Stimulated activated effector memory CD8-positive, alpha-beta T cell treated with anti-CD3 and anti-CD28 coated beads, Interleukin-12 subunit alpha, Interleukin-12 subunit beta, amount 100 ng/mL, for 72 hours (primary cell): ENCODE data around the gene KLHDC8A.

Experiments
- ATAC-seq: fragments of 150-1000 bp; cut with Tn5 transposase; 2 replicates; pipeline ENCODE4 v1.10.0; 2021
- DNase-seq, 2 donors: peaks; one replicate each; pipeline ENCODE4 v3.0.0; 2021 to 2022; ENCODE audit warnings: low spot score in 2 of 2
- H3K27ac Mint-ChIP-seq: one replicate; pipeline ENCODE4 v1.8.0; 2022; ENCODE audit warnings: mild to moderate bottlenecking, mixed read lengths
- H3K36me3 Mint-ChIP-seq: one replicate; pipeline ENCODE4 v1.8.0; 2022; ENCODE audit warnings: mild to moderate bottlenecking, mixed read lengths
- H3K4me1 Mint-ChIP-seq: one replicate; pipeline ENCODE4 v1.8.0; 2022; ENCODE audit warnings: mixed read lengths
- H3K4me3 Mint-ChIP-seq: one replicate; pipeline ENCODE4 v1.8.0; 2022; ENCODE audit warnings: mild to moderate bottlenecking, mixed read lengths
- H3K9me3 Mint-ChIP-seq: one replicate; pipeline ENCODE4 v1.8.0; 2022; ENCODE audit warnings: mixed read lengths

Gene KLHDC8A

DNA sequence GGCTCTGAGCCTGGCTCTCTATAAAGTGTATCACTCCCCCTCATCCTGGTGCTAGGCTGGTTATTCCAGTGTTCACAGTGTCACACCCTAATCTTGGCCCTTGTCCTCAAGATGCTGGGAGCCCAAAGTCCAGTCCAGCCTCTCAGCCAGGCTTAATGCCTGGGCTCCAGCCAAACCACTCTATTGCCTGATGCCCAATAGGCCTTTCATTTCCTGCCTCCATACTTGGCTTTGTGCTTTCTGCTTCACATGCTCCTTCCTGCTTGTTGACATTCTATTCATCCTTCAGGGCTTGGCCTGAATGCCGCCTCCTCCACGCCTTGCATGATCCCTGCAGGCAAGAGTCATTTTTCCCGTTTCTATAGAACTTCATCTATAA, 1.7 kb downstream of the KLHDC8A start:
- Mint-ChIP-seq H3K27ac (no peak overlapping the region), H3K4me3 (no peak overlapping the region), H3K9me3 (no peaks in the 10 kb centered on the region), H3K4me1 (no peaks in the 10 kb centered on the region), H3K36me3 (no peaks in the 10 kb centered on the region)
- DNase-seq (no peak), ATAC-seq (no peak)

DNA sequence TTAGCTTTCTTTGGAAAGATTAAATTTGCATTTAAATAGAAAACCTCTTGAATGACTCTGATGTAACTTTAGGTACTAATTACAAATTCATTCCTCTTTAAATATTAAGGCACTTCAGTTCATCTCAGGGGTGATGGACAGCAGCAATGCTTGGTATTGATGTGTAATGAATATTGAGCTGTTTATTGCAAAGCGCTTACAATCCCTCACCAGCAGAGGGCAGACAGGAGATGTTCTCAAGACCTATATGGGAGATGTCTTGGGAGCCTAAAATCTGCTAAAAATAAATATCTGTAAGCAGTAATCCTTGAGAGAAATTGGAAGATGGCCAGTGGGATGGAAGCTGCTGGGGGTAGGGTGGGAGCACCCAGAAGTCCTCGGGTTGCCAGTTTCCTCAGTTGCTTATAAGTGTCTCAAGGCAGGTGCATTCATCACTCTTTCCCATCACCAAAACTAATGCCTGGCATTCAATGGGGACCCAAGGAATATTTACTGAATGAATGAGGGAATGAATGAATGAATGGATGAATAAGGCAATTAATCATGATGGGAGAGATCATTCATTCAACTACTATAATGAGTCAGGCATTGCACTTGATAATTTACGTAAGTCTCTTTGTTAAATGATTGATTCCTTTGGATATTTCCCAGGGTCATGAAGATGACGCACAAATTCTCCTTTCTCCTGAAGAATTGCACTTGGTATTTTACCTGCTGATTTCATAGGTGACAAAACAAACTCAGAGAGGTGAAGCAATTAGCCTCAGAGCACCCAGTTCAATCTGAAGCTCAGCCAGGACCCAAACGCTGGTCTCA, 2.3 kb downstream of the KLHDC8A start:
- no peaks in the 10 kb centered on the region for H3K36me3 Mint-ChIP-seq
- peak; percentile 46 to 78 for DNase-seq
- ATAC-seq: peak; percentile 71
- H3K9me3 Mint-ChIP-seq: no peaks in the 10 kb centered on the region
- no peak overlapping the region for H3K27ac Mint-ChIP-seq
- H3K4me3 Mint-ChIP-seq: no peak overlapping the region
- H3K4me1 Mint-ChIP-seq: no peaks in the 10 kb centered on the region

DNA sequence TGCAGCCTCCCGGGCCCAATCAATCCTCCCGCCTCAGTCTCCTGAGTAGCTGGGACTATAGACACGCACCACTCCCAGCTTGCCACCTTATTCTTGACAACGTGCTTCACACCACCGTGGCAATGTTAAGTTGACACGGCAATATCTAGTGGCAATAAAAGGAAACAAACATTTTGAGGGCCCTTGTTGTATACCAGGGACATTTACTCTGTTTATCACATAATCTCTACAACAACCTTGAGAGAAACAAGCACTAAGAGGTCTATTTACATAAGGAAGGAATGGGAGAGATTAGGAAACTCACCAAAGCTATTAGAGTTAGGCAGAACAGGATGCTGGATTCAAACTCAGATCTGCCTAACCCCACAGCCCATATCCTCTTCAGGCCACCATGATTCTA, 3.1 kb downstream of the KLHDC8A start:
- H3K4me1 Mint-ChIP-seq: no peaks in the 10 kb centered on the region
- DNase-seq: no peak
- no peaks in the 10 kb centered on the region for H3K9me3 Mint-ChIP-seq
- no peak for ATAC-seq
- H3K4me3 Mint-ChIP-seq: no peak overlapping the region
- H3K27ac Mint-ChIP-seq: no peak overlapping the region
- no peaks in the 10 kb centered on the region for H3K36me3 Mint-ChIP-seq

DNA sequence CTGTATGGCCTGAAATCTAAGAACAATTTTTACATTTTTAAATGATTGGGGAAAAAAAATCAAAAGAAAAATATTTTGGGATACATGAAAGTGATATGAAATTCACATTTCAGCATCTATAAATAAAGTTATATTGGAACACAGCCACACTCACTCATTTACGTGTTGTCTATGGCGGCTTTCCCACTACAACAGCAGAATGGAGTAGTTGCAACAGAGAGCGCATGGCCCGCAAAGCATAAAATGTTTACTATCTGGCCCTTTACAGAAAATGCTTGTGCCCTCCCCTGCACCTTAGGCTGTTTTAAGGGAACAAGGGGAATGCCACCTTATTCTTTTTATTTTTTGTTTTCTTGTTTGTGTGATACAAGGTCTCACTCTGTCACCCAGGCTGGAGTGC, 3.5 kb downstream of the KLHDC8A start:
- no peak for DNase-seq
- H3K27ac Mint-ChIP-seq: no peak overlapping the region
- H3K4me1 Mint-ChIP-seq: no peaks in the 10 kb centered on the region
- H3K4me3 Mint-ChIP-seq: no peak overlapping the region
- no peaks in the 10 kb centered on the region for H3K36me3 Mint-ChIP-seq
- ATAC-seq: no peak
- no peaks in the 10 kb centered on the region for H3K9me3 Mint-ChIP-seq

DNA sequence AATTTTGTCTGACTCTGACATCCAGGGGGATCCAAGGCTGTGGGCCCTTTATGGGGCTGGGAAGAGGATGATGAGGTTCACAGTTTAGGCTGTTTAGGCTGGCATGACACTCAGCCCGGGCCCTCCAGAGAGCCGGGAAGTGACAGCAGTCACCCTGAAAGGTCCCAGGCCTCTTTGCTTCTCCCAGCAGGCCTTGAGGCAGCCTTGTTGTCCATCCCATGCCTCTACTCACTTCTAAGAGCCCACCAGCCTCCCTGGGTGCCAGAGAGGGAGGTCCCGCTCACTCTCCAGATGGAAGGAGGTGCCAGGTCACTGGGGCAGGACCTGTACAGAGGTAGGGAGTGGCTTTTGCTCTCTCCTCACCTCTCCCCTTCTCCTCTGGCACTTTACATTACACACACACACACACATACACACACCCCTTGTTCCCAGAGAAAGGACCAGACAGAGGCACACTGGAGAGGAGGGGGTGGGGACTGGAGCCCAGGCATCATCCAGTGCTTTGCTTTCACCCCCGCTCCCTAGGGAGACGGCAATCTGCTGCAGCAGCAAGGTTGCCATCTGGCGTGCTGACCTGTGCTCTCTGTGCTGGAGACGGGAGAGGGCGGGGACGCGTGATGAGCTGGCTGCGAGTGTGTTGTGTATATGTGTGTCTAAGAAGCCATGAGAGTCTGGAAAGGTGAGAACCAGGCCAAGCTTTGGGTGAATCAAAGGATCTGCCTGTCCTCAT, 4.6 kb downstream of the KLHDC8A start:
- DNase-seq: no peak
- H3K27ac Mint-ChIP-seq: no peak overlapping the region
- H3K9me3 Mint-ChIP-seq: no peaks in the 10 kb centered on the region
- no peaks in the 10 kb centered on the region for H3K4me1 Mint-ChIP-seq
- ATAC-seq: no peak
- H3K4me3 Mint-ChIP-seq: no peak overlapping the region
- no peaks in the 10 kb centered on the region for H3K36me3 Mint-ChIP-seq

DNA sequence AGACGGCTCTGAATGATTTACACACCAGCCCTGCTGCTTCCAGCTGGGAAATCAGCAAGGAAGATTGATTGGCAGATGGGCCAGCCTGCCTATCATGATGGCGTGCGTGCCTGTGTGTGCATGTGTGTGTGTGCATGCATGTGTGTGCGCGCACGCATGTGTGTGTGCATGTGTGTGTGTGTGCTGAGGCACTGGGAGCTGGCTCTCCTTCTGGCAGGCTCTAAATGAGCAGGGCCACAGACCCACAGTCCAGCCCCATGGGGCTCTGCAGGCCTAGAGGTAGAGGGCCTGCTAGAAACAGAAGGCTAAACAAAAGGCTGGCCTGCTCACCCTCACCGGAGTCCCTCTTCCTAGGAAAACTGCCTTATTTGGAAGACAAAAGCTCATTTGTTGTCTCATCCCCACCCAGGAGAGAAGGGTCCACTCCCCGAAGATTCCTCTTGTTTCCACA, 6.0 kb downstream of the KLHDC8A start:
- DNase-seq: no peak
- H3K4me1 Mint-ChIP-seq: no peaks in the 10 kb centered on the region
- no peak overlapping the region for H3K27ac Mint-ChIP-seq
- no peak for ATAC-seq
- no peaks in the 10 kb centered on the region for H3K9me3 Mint-ChIP-seq
- no peak overlapping the region for H3K4me3 Mint-ChIP-seq
- no peaks in the 10 kb centered on the region for H3K36me3 Mint-ChIP-seq

DNA sequence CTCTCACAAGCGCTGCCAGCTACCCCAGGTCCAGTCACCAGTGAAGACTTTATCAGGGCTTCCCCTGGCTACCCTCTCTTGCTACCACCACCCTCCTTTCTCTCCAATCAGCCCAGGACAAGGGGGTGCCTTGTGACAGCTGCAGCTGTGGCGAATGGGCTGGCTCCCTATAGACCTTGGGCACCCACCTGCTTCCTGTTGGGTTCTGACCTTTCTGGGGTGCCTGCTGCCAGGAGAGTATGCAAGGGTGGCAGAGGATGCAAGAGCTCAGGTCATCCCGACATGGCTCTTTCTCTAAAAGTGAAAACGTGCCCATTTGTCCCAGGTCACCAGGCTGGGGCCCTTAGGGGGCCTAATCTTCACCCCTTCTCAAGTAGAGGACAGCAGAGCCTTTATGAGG, 6.6 kb downstream of the KLHDC8A start:
- Mint-ChIP-seq H3K4me3 (no peak overlapping the region), H3K4me1 (no peaks in the 10 kb centered on the region), H3K9me3 (no peaks in the 10 kb centered on the region), H3K27ac (no peak overlapping the region), H3K36me3 (no peaks in the 10 kb centered on the region)
- DNase-seq: no peak
- no peak for ATAC-seq

DNA sequence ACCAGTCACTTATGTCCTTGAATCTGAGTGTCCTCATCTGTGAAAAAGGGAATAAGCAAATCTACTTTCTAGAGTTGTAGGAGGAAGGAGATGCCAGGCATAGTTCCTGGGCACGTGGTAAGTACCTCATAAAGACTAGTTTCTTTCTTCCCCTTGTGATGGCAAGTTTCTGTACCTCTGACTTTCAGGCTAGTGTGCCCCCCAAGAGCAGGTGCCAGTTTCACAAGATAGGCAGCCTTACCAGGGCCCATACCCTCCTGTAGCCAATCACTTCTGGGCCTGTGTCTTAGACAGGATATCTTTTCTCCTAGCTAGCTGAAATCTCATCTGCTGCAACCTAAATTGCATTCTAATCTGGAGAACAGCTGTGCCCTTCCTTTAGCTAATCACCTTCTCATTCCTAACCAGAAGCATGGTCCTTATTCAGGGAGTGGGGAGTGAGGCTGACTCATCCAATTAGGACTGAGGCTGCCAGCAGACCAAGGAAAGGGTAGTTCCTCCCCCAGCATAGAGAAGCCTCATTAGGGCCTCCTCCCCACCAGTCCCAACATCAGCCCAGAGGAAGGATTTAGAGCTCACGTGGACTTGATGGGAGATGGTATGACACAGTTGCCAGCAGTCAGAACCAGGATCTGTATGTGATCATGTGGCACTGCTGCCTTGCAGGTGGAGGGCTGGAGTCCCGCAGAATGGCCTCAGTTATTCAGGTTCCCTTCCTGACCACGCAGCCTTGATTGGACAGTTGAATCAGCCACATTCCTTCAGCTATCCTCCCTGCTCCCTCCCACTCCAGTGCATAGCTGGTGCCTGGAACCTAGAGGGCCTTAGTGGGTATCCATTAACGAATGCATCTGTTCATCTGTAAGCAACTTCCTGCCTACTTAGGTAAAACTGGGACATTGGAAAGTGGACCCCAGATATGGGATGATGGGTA, 7.9 kb downstream of the KLHDC8A start:
- no peaks in the 10 kb centered on the region for H3K36me3 Mint-ChIP-seq

DNA sequence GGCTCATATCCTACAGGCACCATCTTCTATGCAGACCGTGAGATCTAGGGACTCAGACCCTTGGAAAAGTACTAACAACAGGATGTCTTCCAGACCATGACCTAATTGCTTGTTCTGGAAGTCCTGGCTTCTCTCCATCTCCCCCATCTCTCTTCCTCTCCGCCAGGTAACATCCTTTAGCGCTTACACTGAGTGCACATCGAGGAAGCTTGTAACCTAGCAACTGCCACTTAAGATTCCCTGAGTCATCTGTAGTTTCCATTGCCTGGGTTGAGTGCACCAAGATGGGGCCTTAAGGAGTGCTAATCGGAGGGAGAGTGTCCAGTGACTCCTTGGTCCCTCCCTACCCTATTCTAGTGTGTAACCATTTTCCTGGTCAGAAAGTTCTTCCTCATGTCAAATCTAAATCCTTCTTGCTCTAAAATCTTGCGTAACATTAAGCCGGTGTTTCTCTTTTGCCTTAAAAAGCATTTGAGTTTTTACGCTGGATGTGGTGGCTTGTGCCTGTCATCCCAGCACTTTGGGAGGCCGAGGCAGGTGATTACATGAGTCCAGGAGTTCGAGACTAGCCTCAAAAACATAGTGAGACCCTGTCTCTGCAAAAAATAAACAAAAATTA, 9.7 kb downstream of the KLHDC8A start:
- peaks cover 5% of the 10 kb centered on the region for H3K4me1 Mint-ChIP-seq
- H3K27ac Mint-ChIP-seq: no peak overlapping the region
- DNase-seq: no peak
- no peaks in the 10 kb centered on the region for H3K9me3 Mint-ChIP-seq
- ATAC-seq: no peak
- no peak overlapping the region for H3K4me3 Mint-ChIP-seq
- no peaks in the 10 kb centered on the region for H3K36me3 Mint-ChIP-seq

More for the DNA sequence above, 7.9 kb downstream of the KLHDC8A start:
- no peaks in the 10 kb centered on the region for H3K9me3 Mint-ChIP-seq
- H3K4me3 Mint-ChIP-seq: no peak overlapping the region
- DNase-seq: no peak
- H3K4me1 Mint-ChIP-seq: peaks cover 5% of the 10 kb centered on the region
- no peak for ATAC-seq
- no peak overlapping the region for H3K27ac Mint-ChIP-seq

DNA sequence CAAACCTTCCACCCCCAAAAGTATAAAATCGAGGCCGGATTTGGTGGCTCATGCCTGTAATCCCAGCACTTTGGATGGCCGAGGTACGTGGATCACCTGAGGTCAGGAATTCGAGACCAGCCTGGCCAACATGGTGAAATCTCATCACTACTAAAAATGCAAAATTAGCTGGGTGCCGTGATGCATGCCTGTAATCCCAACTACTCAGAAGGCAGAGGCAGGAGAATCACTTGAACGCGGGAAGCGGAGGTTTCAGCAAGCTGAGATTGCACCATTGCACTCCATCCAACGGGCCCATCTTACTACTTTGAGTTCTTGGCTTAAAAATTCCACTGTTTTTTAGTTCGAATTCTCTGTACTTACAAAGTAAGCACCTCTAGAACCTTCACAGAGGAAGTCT, 11.0 kb downstream of the KLHDC8A start:
- no peak for ATAC-seq
- Mint-ChIP-seq H3K4me1 (peaks cover 5% of the 10 kb centered on the region), H3K27ac (no peak overlapping the region), H3K4me3 (no peak overlapping the region), H3K9me3 (no peaks in the 10 kb centered on the region), H3K36me3 (no peaks in the 10 kb centered on the region)
- no peak for DNase-seq

DNA sequence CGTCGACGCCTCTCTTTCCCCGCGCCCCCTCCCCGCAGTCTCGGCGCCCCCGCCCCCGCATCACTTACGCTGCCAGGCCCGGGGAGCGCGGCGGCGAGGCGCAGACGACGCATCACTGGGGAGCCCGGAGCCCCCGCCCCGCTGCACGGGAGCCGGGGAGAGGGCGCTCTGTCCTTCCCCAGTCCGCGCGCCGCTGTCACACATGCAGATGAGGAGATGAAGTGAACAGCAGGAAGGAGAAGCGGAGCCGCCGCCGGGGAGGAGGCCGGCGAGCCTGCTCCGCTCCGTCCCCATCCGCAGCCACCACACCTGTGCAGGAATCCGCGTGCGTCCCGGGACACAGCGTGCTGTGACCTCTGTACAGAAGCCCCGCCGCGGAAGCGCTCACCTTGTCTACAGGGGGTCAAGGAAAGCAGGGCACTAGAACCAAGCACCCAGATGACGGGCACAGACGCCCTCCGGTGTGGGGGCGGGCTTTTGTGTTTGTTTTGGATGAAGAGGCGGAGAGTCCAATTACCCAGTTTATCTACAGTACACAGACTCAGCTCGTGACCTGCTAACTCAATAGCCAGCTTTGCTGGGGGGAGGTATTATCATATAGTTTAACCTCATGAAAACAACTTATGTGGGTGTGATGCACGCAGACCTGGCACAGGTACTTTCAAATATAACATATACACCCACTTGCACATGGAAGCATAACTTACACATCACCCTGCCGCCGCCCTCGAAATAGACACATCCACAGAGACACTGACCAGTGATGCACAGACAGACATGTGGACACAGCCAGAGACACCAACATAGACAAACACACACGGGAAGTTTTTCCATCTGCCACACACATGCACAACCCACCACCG, 12.4 kb downstream of the KLHDC8A start:
- Mint-ChIP-seq H3K4me1 (peaks cover 10% of the 10 kb centered on the region), H3K9me3 (no peaks in the 10 kb centered on the region), H3K27ac (no peak overlapping the region), H3K4me3 (peak overlapping the region; percentile 59), H3K36me3 (no peaks in the 10 kb centered on the region)
- DNase-seq: no peak
- ATAC-seq: peak; percentile 58

DNA sequence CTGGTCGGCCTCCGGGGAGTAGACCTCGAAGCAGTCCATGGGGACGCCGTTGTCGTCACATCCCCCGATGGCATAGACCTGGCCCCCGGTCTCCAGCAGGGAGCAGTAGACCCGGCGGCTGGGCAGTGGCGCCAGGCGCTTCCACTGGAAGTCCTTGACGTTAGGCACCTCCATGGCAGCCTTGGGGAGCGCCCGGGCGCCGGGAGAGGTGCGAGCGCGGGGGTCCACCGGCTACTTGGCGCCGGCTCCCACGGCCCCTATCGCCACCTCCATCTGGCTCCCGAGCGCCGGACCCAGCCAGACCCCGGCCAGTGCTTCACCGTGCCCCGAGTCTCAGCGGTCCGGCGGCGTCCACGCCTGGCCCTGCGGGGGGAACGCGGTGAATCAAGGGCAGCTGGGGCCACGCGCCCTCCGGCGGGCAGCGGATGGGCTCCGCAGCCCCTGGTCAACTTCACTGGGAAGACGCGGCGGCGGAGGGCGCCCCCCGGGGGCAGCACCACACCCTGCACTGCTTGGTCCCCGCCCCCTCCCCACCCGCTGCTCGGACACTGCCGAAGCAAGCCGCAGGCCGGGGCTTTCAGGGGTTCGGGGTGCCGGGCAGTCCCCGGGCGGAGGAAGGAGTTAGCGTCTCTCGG, 13.2 kb downstream of the KLHDC8A start:
- Mint-ChIP-seq H3K27ac (no peak overlapping the region), H3K4me3 (peak overlapping the region; percentile 59), H3K36me3 (no peaks in the 10 kb centered on the region), H3K9me3 (no peaks in the 10 kb centered on the region), H3K4me1 (peaks cover 13% of the 10 kb centered on the region)
- DNase-seq (no peak), ATAC-seq (peak; percentile 26)

DNA sequence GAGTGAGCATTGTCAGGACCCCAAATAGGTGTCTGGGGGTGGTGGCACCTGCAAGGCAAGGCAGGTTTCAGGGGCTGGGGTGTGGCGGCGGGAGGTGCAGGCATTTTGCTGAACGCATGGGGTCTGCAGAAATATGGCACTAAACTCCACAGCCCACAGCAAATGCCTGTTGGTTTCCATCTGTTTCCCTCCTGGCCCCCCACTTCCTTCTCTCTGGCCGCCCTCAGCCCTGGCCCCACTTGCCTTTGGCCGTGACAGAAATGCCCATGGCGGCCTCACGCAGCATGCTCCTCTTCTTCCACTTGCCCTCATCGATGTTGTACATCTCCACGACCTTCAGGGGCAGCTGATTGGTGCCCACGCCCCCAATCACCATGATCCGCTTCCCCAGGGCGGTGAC, 13.7 kb downstream of the KLHDC8A start:
- DNase-seq (no peak), ATAC-seq (no peak)
- Mint-ChIP-seq H3K36me3 (no peaks in the 10 kb centered on the region), H3K27ac (peak overlapping the region; percentile 9), H3K9me3 (no peaks in the 10 kb centered on the region), H3K4me1 (peaks cover 13% of the 10 kb centered on the region), H3K4me3 (peak overlapping the region; percentile 16)

DNA sequence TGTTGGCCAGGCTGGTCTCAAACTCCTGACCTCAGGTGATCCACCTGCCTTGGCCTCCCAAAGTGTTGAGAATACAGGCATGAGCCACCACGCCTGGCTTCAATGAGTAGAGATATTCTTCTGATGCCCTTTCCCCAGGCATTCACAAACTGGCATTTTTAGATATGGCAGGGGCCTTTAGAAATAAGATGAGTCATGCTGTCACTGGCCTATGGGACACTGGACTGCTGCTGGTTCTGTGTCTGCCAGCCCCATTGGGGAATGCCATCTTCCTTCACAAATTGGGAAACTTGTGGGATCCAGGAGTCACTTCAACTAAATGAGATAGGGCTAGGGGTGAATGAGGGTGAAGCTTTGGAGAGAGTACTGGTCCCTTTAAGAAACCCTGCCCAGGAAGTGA, 16.0 kb downstream of the KLHDC8A start:
- no peak for ATAC-seq
- H3K4me3 Mint-ChIP-seq: no peak overlapping the region
- H3K27ac Mint-ChIP-seq: no peak overlapping the region

More for the DNA sequence above, 16.0 kb downstream of the KLHDC8A start:
- peaks cover 13% of the 10 kb centered on the region for H3K4me1 Mint-ChIP-seq
- no peaks in the 10 kb centered on the region for H3K36me3 Mint-ChIP-seq
- DNase-seq: no peak
- no peaks in the 10 kb centered on the region for H3K9me3 Mint-ChIP-seq
